ENCODE measurements around the gene FFAR2.

FFAR2 gene

GRCh38 chr19:35495107-35496064 is 47.3 kb downstream of the FFAR2 start:
- no peak overlapping the region for H3K27ac ChIP-seq
- no peaks in the 10 kb centered on the region for H3K36me3 ChIP-seq (ENCODE audit: insufficient read depth, low read length)
- no peaks in the 10 kb centered on the region for H3K9me3 ChIP-seq (ENCODE audit: low read depth, low read length)
- no peak for DNase-seq (ENCODE audit: low read depth, low spot score)
- no peak overlapping the region for H3K4me3 ChIP-seq
- H3K9ac ChIP-seq (ENCODE audit: insufficient read length) = no peak overlapping the region
- TF ChIP-seq EZH2 (IDR thresholded peaks at IDR 0.05) (no peak), POLR2AphosphoS5 (IDR thresholded peaks at IDR 0.05; ENCODE audit: borderline replicate concordance, low read depth, low read length) (no peak), FOXP2 (optimal IDR thresholded peaks at IDR 0.05; ENCODE audit: control extremely low read depth, extremely low read length, insufficient read depth) (no peak)

- Histone ChIP-seq H3K9me3 (ENCODE audit: low read depth, low read length) (no peaks in the 10 kb centered on the region), H3K27ac (no peak overlapping the region), H3K4me3 (no peak overlapping the region), H3K36me3 (ENCODE audit: insufficient read depth, low read length) (no peaks in the 10 kb centered on the region), H3K9ac (ENCODE audit: insufficient read length) (no peak overlapping the region)
- no peak for TF ChIP-seq FOXP2 (optimal IDR thresholded peaks at IDR 0.05; ENCODE audit: control extremely low read depth, extremely low read length, insufficient read depth)
- DNase-seq (ENCODE audit: low read depth, low spot score) = no peak
Observed at GRCh38 chr19:35497406-35497805, 49.3 kb downstream of the FFAR2 start.

DNA sequence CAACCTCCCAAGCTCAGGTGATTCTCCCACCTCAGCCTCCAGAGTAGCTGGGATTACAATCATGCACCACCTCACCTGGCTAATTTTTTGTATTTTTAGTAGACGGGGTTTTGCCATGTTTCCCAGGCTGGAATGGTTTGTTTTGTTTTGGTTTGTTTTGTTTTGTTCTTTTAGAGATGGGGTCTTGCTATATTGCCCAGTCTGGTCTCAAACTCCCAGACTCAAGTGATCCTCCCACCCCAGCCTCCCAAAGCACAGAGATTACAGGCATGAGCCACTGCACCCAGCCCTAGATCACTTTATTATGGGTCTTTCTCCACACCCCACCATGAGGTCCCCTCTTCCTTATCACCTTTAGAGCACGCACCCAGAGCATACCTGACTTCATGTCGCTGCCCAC is 50.2 kb downstream of the FFAR2 start:
- no peak overlapping the region for H3K27ac ChIP-seq
- no peaks in the 10 kb centered on the region for H3K9me3 ChIP-seq (ENCODE audit: low read depth, low read length)
- no peak for DNase-seq (ENCODE audit: low read depth, low spot score)
- TF ChIP-seq POLR2AphosphoS5 (IDR thresholded peaks at IDR 0.05; ENCODE audit: borderline replicate concordance, low read depth, low read length) (no peak), EZH2 (IDR thresholded peaks at IDR 0.05) (no peak), FOXP2 (optimal IDR thresholded peaks at IDR 0.05; ENCODE audit: control extremely low read depth, extremely low read length, insufficient read depth) (no peak)
- H3K4me3 ChIP-seq = no peak overlapping the region
- no peak overlapping the region for H3K9ac ChIP-seq (ENCODE audit: insufficient read length)
- H3K36me3 ChIP-seq (ENCODE audit: insufficient read depth, low read length) = no peaks in the 10 kb centered on the region

- no peak for DNase-seq (ENCODE audit: low read depth, low spot score)
- Histone ChIP-seq H3K9ac (ENCODE audit: insufficient read length) (no peak overlapping the region), H3K9me3 (ENCODE audit: low read depth, low read length) (no peaks in the 10 kb centered on the region), H3K27ac (no peak overlapping the region), H3K36me3 (ENCODE audit: insufficient read depth, low read length) (no peaks in the 10 kb centered on the region), H3K4me3 (no peak overlapping the region)
- TF ChIP-seq EZH2 (IDR thresholded peaks at IDR 0.05) = no peak
- no peak for TF ChIP-seq FOXP2 (optimal IDR thresholded peaks at IDR 0.05; ENCODE audit: control extremely low read depth, extremely low read length, insufficient read depth)
- TF ChIP-seq POLR2AphosphoS5 (IDR thresholded peaks at IDR 0.05; ENCODE audit: borderline replicate concordance, low read depth, low read length) = no peak
Observed at GRCh38 chr19:35498984-35499527, 51.0 kb downstream of the FFAR2 start.

DNA sequence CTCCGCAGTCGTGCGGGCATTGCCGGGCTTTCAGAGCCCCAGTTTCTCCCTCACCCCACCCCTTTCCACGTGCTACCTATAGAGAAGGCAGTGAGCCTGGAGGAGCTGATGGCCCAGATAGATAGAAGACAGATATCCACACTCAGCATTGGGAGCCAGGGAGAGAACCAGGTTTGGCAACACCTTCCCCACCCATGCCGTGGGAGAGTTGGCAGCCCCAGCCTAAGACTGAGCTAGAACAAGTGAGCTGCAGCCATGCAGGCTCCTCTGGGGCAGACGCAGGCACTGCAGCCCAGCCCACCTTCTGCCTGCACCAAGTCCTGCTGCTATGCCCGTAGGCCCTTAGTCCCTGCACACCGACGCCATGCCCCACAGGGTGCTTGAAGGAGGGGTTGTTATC is 52.6 kb downstream of the FFAR2 start:
- Histone ChIP-seq H3K9me3 (ENCODE audit: low read depth, low read length) (no peaks in the 10 kb centered on the region), H3K9ac (ENCODE audit: insufficient read length) (no peak overlapping the region), H3K4me3 (no peak overlapping the region), H3K36me3 (ENCODE audit: insufficient read depth, low read length) (no peaks in the 10 kb centered on the region), H3K27ac (no peak overlapping the region)
- DNase-seq (ENCODE audit: low read depth, low spot score) = no peak
- no peak for TF ChIP-seq POLR2AphosphoS5 (IDR thresholded peaks at IDR 0.05; ENCODE audit: borderline replicate concordance, low read depth, low read length)
- no peak for TF ChIP-seq EZH2 (IDR thresholded peaks at IDR 0.05)
- no peak for TF ChIP-seq FOXP2 (optimal IDR thresholded peaks at IDR 0.05; ENCODE audit: control extremely low read depth, extremely low read length, insufficient read depth)

Measured in SK-N-MC (cell line).